A673 (cell line): ENCODE results near the gene PRICKLE1. TPM values are rescaled to one million over a fixed set of nuclear protein-coding genes. Genes with fewer than 3 reads are reported as not detected.

Source experiments
- BruUV-seq: library from RNA; stranded (reverse); fragments of 400-500 nt; replicated peaks from 2 replicates; lab custom pipeline; 2021; lab: Mats Ljungman, UMichigan
- CTCF ChIA-PET: fragments of 300-600 bp; sonication (Branson Sonifier 250); formaldehyde crosslinking; loops from one replicate; lab custom pipeline; 2022; ENCODE audit warnings: antibody characterized with exemption; lab: Charles Lee
- POLR2A ChIA-PET: fragments of 300-600 bp; sonication (Branson Sonifier 250); formaldehyde crosslinking; loops from one replicate; lab custom pipeline; 2022; ENCODE audit warnings: antibody characterized with exemption; ENCODE audit not compliant: low non-redundant PET; lab: Charles Lee
- DNase-seq: peaks from one replicate; pipeline ENCODE4 v3.0.0-alpha.2; 2015; ENCODE audit warnings: low spot score
- H3K27ac ChIP-seq: fragments of 200-600 bp; sonication (generic); 2 replicates; pipeline ENCODE4 v1.5.1; 2016; ENCODE audit warnings: mixed run types, low read depth, mild to moderate bottlenecking, mixed read lengths, antibody characterized with exemption, low read length; ENCODE audit not compliant: poor library complexity, severe bottlenecking
- H3K27me3 ChIP-seq: fragments of 200-600 bp; sonication (generic); replicated peaks from 2 replicates; pipeline ENCODE4 v1.6.1; 2017; ENCODE audit warnings: mixed run types, low read depth, mild to moderate bottlenecking, mixed read lengths, antibody characterized with exemption, low read length; ENCODE audit not compliant: insufficient read depth, poor library complexity
- H3K36me3 ChIP-seq: fragments of 200-600 bp; sonication (generic); 2 replicates; pipeline ENCODE4 v1.6.1; 2016; ENCODE audit warnings: mixed run types, mild to moderate bottlenecking, mixed read lengths, antibody characterized with exemption, low read length; ENCODE audit not compliant: insufficient read depth, poor library complexity, severe bottlenecking
- H3K4me1 ChIP-seq: fragments of 200-600 bp; sonication (generic); 2 replicates; pipeline ENCODE4 v1.6.1; 2017; ENCODE audit warnings: mixed run types, mild to moderate bottlenecking, mixed read lengths, antibody characterized with exemption, low read length; ENCODE audit not compliant: insufficient read depth, poor library complexity, severe bottlenecking
- H3K4me3 ChIP-seq: fragments of 200-600 bp; sonication (generic); 2 replicates; pipeline ENCODE4 v1.5.1; 2016; ENCODE audit warnings: low read depth, mixed run types, mild to moderate bottlenecking, mixed read lengths, low read length; ENCODE audit not compliant: poor library complexity, severe bottlenecking
- H3K9me3 ChIP-seq: fragments of 200-600 bp; sonication (generic); 2 replicates; pipeline ENCODE4 v1.6.1; 2016; ENCODE audit warnings: mixed run types, low read depth, mild to moderate bottlenecking, mixed read lengths, antibody characterized with exemption, low read length; ENCODE audit not compliant: poor library complexity, severe bottlenecking
- EZH2 ChIP-seq: fragments of 200-600 bp; sonication (generic); IDR thresholded peaks from 2 replicates; pipeline ENCODE4 v1.6.1; 2017; ENCODE audit warnings: borderline replicate concordance, low read depth, mild to moderate bottlenecking, mixed read lengths, antibody characterized with exemption, low read length; ENCODE audit not compliant: poor library complexity, severe bottlenecking
- intact Hi-C: fragments of 100-400 bp; cut with micrococcal nuclease; formaldehyde crosslinking; loops from one replicate; pipeline ENCODE4 v1.10.0; 2022; ENCODE audit not compliant: unreplicated experiment
- total RNA-seq: library from RNA; stranded (reverse); gene quantifications from 2 replicates; pipeline ENCODE4 v1.2.3, GENCODE V29; 2021
- TF ChIP-seq, protein P1 (sequence below): fragments of 300-800, 200-600 bp; sonication (generic); conservative IDR thresholded peaks from 2 replicates; pipeline ENCODE4 v1.5.1; 2017; ENCODE audit warnings: low read depth, mild to moderate bottlenecking, antibody characterized with exemption, low read length, moderate library complexity, mixed read lengths

Gene PRICKLE1
- total RNA-seq, 1 experiment from 2014 or later = 1.1 TPM

DNA sequence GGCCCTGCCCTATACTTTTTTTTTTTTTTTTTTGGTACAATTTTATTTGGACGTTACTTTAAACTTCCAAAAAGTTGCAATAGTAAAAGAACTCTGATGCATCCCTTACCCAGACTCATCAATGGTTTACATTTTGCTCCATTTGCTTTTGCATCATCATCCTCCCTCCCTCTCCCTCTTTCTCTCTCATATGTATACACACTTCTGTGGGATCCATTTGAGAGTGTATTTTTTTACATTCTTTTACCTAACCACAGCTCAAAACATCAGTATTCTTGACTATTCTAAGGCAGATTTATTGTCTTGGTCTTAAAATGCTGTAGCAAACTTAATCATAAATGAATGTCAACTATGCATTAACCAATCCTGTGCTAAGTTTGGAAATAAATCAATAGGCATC, 111.6 kb downstream of the PRICKLE1 start:
- H3K36me3 ChIP-seq = no peaks in the 10 kb centered on the region
- no peak overlapping the region for H3K27ac ChIP-seq
- H3K9me3 ChIP-seq = no peaks in the 10 kb centered on the region
- intact Hi-C loops = no loop called here
- no peaks in the 10 kb centered on the region for H3K27me3 ChIP-seq
- no peak for DNase-seq
- POLR2A ChIA-PET = no interaction called here
- BruUV-seq = no TSS peak
- CTCF ChIA-PET = no interaction called here
- H3K4me3 ChIP-seq = no peak overlapping the region
- TF ChIP-seq EZH2 = no peak
- TF ChIP-seq, protein P1, sequence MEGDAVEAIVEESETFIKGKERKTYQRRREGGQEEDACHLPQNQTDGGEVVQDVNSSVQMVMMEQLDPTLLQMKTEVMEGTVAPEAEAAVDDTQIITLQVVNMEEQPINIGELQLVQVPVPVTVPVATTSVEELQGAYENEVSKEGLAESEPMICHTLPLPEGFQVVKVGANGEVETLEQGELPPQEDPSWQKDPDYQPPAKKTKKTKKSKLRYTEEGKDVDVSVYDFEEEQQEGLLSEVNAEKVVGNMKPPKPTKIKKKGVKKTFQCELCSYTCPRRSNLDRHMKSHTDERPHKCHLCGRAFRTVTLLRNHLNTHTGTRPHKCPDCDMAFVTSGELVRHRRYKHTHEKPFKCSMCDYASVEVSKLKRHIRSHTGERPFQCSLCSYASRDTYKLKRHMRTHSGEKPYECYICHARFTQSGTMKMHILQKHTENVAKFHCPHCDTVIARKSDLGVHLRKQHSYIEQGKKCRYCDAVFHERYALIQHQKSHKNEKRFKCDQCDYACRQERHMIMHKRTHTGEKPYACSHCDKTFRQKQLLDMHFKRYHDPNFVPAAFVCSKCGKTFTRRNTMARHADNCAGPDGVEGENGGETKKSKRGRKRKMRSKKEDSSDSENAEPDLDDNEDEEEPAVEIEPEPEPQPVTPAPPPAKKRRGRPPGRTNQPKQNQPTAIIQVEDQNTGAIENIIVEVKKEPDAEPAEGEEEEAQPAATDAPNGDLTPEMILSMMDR = no peak
- H3K4me1 ChIP-seq = no peaks in the 10 kb centered on the region

DNA sequence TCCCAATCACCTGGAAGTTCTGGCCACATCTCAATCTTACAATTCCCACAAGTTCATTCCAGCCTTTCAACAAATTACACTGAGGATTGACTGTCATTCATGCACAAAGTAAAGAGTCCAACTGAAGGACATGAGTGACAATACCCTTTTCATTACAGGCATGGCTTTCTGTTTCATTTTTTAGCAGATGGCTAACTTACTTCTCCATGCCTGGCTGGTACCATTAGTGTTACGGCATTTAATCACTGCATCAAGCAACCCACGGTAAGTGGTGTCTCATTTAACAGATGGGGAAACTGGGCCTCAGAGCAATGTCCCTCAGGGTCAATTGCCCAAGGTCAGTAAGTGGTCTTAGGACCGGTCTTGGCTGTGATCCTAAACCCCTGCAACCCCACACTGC, 114.4 kb downstream of the PRICKLE1 start:
- ChIA-PET POLR2A (no interaction called here), CTCF (no interaction called here)
- TF ChIP-seq EZH2 = no peak
- TF ChIP-seq, protein P1 = no peak
- no peaks in the 10 kb centered on the region for H3K27me3 ChIP-seq
- H3K9me3 ChIP-seq = no peaks in the 10 kb centered on the region
- intact Hi-C loops = no loop called here
- peaks cover 7% of the 10 kb centered on the region for H3K4me1 ChIP-seq
- H3K4me3 ChIP-seq = no peak overlapping the region
- DNase-seq = no peak
- no peak overlapping the region for H3K27ac ChIP-seq
- no TSS peak for BruUV-seq
- H3K36me3 ChIP-seq = no peaks in the 10 kb centered on the region

DNA sequence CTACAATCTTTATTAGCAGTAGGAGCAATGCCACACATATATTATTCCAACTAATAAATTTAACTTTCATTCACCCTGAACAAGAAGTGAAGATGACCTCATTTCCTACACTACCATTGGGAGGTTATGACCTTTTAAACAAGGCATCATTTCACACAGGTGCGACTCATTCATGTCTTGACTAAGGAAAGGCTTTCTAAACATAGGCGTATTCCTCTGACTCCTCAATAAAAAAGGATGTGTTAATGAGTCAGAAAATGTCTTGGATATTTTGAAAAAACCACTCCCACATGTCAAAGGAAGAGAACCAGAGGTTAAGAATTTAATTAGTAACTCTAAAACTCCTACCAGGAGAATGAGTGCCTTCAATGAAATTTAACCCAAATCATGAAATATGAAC, 115.2 kb downstream of the PRICKLE1 start:
- DNase-seq = no peak
- no TSS peak for BruUV-seq
- POLR2A ChIA-PET = no interaction called here
- peaks cover 14% of the 10 kb centered on the region for H3K4me1 ChIP-seq
- H3K9me3 ChIP-seq = no peaks in the 10 kb centered on the region
- CTCF ChIA-PET = no interaction called here
- TF ChIP-seq EZH2 = no peak
- intact Hi-C loops = no loop called here
- H3K27ac ChIP-seq = no peak overlapping the region
- no peaks in the 10 kb centered on the region for H3K27me3 ChIP-seq
- no peak overlapping the region for H3K4me3 ChIP-seq
- no peaks in the 10 kb centered on the region for H3K36me3 ChIP-seq

DNA sequence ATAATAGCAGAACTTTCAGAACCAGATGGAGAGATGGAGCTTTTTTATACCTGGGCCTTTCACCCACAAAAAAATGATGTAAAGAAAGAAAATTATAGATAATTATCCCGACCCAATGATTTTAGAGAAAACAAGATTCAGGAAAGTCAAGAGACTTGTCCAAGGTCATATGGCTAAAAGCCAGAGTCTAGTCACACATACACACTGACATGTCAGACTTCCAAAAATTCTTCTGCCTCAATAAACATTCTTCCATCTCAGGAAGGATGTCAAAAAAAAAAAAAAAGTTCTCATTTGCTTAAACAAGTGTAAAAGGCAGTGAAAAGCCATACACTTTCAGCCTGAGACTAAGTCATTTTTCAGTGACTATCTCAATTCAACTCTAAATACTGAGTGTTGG, 116.0 kb downstream of the PRICKLE1 start:
- H3K27ac ChIP-seq = no peak overlapping the region

More for the DNA sequence above, 116.0 kb downstream of the PRICKLE1 start:
- Histone ChIP-seq H3K36me3 (no peaks in the 10 kb centered on the region), H3K4me1 (peaks cover 22% of the 10 kb centered on the region), H3K9me3 (no peaks in the 10 kb centered on the region), H3K27me3 (no peaks in the 10 kb centered on the region), H3K4me3 (no peak overlapping the region)
- no peak for DNase-seq
- intact Hi-C loops = no loop called here
- ChIA-PET POLR2A (no interaction called here), CTCF (no interaction called here)
- TF ChIP-seq, protein P1 = no peak
- no peak for TF ChIP-seq EZH2
- BruUV-seq = no TSS peak
